ENCODE measurements around the gene PLEKHH1.
A peak's percentile ranks its signal among the peaks of the same experiment; 100 is the strongest.

The PLEKHH1 gene

GRCh38 chr14:67562025-67562775, 29.1 kb downstream of the PLEKHH1 start:
- no peak for DNase-seq (ENCODE audit: low read depth, low spot score)

- DNase-seq (ENCODE audit: low read depth, low spot score), result no peak
These were observed 29.7 kb downstream of the PLEKHH1 start for GRCh38 chr14:67562776-67563150.

GRCh38 chr14:67564236-67564635, 31.1 kb downstream of the PLEKHH1 start:
- no peak for DNase-seq (ENCODE audit: low read depth, low spot score)

- DNase-seq (ENCODE audit: low read depth, low spot score), result no peak
These were observed 33.8 kb downstream of the PLEKHH1 start for GRCh38 chr14:67566908-67567307.

- DNase-seq (ENCODE audit: low read depth, low spot score), result peak; percentile 29
These were observed 34.6 kb downstream of the PLEKHH1 start for GRCh38 chr14:67567654-67568053.

GRCh38 chr14:67569011-67569650, 36.0 kb downstream of the PLEKHH1 start:
- DNase-seq (ENCODE audit: low read depth, low spot score), result no peak

- DNase-seq (ENCODE audit: low read depth, low spot score), result no peak
These were observed 36.7 kb downstream of the PLEKHH1 start for GRCh38 chr14:67569651-67570290.

- no peak for DNase-seq (ENCODE audit: low read depth, low spot score)
These were observed 37.4 kb downstream of the PLEKHH1 start for GRCh38 chr14:67570453-67570852.

- DNase-seq (ENCODE audit: low read depth, low spot score), result peak; percentile 75
These were observed 38.3 kb downstream of the PLEKHH1 start for GRCh38 chr14:67571275-67571990.

- DNase-seq (ENCODE audit: low read depth, low spot score), result no peak
These were observed 38.9 kb downstream of the PLEKHH1 start for GRCh38 chr14:67571991-67572323.

- DNase-seq (ENCODE audit: low read depth, low spot score), result no peak
These were observed 39.5 kb downstream of the PLEKHH1 start for GRCh38 chr14:67572608-67573007.

GRCh38 chr14:67573228-67574010, 40.3 kb downstream of the PLEKHH1 start:
- DNase-seq (ENCODE audit: low read depth, low spot score), result no peak

- no peak for DNase-seq (ENCODE audit: low read depth, low spot score)
These were observed 41.1 kb downstream of the PLEKHH1 start for GRCh38 chr14:67574156-67574555.

- no peak for DNase-seq (ENCODE audit: low read depth, low spot score)
These were observed 41.7 kb downstream of the PLEKHH1 start for GRCh38 chr14:67574806-67575205.

- no peak for DNase-seq (ENCODE audit: low read depth, low spot score)
These were observed 42.6 kb downstream of the PLEKHH1 start for GRCh38 chr14:67575684-67576083.

- DNase-seq (ENCODE audit: low read depth, low spot score), result no peak
These were observed 43.3 kb downstream of the PLEKHH1 start for GRCh38 chr14:67576216-67576955.

- DNase-seq (ENCODE audit: low read depth, low spot score), result no peak
These were observed 44.2 kb downstream of the PLEKHH1 start for GRCh38 chr14:67577181-67577808.

- DNase-seq (ENCODE audit: low read depth, low spot score), result no peak
These were observed 45.0 kb downstream of the PLEKHH1 start for GRCh38 chr14:67577909-67578749.

GRCh38 chr14:67579040-67579439, 46.0 kb downstream of the PLEKHH1 start:
- DNase-seq (ENCODE audit: low read depth, low spot score), result no peak

Data from astrocyte of the hippocampus (primary cell).